Inflammatory macrophage (primary cell): ENCODE measurements around the gene TOPAZ1.

Experiments used
- DNase-seq, 2 donors: peaks; one replicate each; pipeline ENCODE4 v3.0.0-alpha.2; 2020 to 2022
- total RNA-seq, 18 experiments: gene quantifications; one replicate each; lab custom pipeline; 2026; ENCODE audit warnings: mixed read lengths in 6 of 18, inconsistent platforms in 2 of 18; lab: John Stamatoyannopoulos, UW

Gene TOPAZ1
- 0 to 0.07 (median 0) reads per million in 18 experiments for total RNA-seq

DNA sequence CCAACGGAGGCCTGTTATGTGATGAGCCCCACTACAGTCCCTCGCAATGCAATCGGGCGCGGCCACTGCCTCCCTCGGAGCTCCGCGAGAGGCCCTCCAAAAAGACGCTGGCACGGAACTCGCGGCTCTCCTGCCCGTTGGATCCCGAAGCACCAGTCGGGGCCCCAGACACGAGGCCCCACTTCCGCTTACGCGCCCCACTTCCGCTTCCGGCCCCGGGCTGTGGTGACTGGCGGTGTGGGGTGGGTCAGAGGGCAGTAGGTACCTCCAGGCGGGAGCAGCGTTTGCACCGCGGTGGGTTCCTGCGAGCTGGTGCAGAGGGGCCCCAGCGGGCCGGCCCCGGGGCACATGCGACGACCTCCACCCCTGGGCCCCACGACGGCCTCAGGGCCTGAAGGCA lies at the start of gene TOPAZ1:
Gene TOPAZ1 (plus strand): TSS at position 181 of the 400 bp plus-strand sequence. CDS start 168 bp downstream, at position 349.
- DNase-seq = no peak

DNA sequence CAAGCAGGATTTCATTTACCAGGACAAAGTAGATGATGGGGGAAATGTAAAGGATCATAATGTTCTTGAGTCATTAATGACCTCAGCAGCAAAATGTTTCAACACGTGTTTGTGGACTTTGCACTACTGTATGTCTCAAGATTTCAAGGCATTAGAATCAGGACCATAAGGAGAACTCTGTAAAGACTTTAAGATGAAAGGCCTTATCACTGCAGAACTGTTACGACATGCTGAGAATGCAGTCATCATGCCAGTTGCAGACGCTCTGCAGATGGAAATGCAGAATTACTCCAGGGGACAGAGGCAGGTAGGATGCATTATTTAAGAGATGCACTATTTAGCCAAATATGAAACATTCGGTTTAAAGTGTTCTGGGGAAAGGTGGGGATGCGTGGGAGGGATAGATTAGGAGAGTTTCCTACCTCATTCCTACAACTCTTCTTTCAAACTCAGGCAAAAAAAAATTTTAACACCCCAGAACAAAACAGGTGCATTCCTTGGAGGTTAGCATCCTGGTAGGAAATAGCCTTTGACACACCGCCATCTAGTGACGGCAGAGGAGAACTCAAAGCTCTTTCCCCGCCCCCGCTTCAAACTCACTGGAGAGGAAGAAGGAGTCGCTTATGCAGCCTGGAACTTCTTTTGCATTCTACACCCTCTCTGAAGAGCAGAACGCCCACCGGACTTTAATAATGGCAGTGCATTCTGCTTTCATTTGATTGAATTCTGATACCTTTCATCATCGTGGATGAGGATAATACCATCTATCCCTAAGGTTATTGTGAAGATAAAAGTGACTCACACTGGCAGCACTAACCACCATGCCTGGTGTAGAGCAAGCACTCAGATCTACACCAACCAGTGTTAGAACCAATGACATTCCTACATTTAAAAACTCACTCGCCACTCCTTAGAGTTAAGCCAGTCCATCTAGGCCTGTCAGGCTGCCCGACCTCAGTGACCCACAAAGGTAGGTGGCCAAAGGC lies 43.1 kb upstream of the TOPAZ1 start:
- DNase-seq = peak; percentile 76 to 84

DNA sequence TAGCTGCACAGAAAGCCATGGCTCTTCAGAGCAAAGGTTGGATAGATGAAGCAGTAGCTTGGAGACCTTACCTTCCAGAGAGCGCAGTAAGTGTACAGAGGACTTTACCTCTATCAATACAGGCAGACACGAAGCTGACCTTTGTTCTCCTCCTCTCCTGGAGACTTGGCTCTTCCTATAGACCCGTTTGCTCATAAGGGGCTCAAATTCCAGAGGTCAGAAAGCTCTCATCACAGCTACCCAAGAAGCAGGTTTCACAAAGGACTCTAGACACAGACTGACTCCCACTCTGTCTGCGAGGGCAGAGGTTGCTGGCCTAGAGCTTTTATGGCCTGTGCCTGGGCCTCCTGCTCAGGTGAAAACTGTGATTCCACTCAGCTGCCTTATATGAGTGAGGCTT lies 35.4 kb upstream of the TOPAZ1 start:
- DNase-seq = no peak

DNA sequence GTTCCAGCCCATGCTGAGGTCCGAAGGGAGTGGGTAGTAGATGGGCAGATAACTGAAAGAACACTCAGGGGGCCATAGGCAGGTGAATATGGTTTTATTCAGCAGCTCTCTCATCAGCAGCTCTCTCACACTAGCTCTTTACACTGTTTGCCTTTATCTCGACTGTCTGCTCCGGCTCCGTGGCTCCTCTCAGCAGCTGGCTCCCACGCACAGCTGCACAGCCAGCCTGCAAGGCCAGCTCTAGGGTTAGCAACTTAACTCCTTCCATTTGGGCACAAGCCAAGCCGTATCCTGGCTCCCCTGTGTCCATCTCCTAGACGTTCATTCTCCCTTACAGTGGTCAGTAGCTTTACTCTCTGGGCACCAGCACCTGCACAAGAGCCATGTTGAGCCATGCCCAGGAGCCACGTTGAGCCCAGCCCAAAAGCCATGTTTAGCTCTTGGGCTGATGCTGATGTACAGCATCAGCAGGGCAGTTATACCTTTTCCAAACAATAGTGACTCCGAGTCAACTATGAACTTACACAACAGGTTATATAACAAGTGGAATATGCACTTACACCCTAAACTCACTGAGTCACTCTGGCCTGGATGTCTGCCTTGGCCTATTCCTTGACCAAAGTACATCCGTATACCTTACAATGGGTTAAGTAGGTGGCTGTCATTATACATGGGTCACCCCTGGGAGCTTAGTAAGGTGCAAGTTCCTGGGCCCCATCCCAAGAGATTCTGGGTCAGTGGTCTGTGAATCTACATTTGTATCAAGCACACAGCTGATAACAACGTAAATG lies 34.6 kb upstream of the TOPAZ1 start:
- DNase-seq = no peak

DNA sequence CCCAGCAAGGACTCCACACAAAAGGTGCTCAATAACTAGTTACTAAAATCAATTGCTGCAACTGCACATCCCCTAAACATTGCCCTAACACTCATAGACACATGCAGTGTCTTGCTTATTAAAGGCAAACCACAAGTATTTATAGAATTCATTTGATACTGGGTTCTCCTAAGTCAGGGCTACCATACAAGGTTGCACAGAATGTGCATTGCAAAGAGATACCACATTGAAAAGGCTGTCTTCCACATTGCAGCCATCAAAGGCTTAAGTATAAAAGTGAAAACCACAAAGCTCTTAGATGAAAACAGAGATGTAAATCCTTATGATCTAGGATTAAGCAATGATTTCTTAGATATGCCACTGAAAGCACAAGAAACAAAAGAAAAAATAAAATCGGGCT lies 33.6 kb upstream of the TOPAZ1 start:
- no peak for DNase-seq

DNA sequence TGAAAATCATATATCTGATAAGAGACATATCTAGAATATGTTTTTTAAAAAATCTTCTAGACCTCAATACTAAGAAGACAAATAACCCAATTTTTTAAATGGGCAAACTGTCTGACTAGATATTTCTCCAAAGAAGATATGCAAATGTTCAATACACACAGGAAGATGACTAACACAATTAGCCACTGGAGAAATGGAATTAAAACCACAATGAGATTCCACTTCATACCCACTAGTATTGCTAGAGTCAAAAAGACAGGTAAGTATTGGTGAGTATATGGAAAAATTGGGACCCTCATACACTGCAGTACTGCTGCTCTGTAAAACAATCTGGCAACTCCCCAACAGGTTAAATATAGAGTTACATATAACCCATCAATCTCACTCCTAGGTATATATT lies 33.1 kb upstream of the TOPAZ1 start:
- no peak for DNase-seq

DNA sequence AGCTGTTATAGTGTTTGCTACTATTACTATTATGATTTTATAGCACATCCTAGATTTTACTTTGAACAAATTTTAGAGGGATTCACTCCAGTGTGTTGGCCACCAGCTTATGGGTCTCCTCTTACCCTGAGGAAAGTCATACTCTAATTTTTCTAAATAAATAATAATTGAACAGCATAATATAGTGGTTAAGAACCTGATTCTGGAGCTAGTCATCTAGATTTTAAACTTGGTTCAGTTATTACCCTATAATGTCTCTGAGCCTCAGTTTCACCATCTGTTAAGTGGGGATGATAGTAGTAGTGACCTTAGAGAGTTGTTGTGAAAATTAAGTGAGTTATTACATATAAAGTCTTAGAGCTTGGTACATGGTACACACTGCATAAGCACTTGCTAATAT lies 30.7 kb upstream of the TOPAZ1 start:
- DNase-seq = no peak

DNA sequence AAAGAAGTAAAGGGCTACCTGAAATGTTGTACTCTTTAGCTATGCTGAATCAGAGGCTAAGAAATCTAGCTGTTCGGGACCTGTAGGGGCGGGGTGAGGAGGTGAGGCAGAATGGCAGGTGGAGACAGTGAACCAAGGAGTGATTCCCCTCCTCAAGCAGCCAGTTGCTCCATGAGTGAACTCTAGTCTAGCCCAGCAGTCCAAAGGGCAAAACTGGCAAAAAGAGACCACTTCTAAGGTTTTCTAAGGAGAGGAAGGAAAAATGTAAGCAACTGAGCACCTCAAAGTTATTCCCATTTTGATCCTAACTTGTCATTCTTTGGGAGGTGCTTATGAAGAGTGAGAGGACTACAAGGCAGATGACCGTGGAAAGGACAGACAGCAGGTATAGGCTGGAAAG lies 19.3 kb upstream of the TOPAZ1 start:
- no peak for DNase-seq

DNA sequence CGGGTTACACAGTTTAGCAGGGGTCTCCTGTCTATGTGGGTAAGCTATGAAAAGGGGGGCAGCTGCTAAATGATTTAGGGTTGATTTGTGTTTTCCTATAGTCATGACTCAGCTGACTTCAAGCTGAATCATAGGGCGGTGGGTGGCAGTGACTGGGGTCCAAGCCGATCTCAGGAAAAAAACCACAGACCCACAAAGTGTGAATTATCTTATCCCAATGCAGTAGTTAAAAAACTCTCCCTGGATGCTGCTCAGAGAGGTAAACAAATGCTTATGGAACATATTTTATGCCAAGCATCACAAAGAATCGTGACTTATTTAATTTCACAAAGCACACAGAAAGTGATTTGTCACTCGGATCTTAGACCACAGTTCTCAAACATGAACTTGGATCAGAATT lies 18.4 kb upstream of the TOPAZ1 start:
- DNase-seq = no peak

DNA sequence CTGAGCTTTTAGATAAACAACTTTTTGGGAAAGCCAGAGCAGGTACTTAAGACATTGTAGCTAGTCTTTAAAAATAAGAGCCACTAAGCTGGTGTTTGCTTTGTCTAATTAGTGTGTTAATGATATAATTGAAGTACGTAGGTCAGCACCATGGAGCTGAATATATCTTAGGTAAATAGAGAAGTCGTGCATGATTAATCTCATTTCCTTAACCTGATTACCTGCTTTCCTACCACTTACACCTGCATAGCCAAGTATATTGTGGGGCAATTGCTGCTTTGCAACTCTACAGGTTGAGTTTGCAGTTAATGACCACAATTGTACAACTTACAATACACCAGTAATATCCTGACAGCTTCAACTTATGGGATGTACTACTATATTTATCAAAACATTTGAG lies 17.6 kb upstream of the TOPAZ1 start:
- no peak for DNase-seq

DNA sequence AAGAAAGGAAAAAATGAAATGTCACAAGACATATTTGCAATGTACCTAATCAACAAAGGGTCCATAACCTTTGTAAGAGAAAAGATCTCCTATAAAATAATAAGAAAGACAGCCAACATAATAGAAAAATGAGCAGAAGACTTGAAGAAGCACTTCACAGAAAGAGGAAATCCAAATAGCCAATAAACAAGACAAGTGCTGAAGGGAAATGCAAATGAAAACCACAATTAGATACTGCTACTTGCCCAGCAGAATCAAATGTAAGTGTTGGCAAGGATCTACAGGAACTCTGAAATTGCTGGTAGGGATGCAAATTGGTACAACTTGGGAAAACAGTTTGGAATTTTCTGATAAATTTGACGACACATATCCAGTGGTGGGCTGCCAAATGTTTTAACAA lies 15.1 kb upstream of the TOPAZ1 start:
- peak in 1 of 2 donors; percentile 5 for DNase-seq

DNA sequence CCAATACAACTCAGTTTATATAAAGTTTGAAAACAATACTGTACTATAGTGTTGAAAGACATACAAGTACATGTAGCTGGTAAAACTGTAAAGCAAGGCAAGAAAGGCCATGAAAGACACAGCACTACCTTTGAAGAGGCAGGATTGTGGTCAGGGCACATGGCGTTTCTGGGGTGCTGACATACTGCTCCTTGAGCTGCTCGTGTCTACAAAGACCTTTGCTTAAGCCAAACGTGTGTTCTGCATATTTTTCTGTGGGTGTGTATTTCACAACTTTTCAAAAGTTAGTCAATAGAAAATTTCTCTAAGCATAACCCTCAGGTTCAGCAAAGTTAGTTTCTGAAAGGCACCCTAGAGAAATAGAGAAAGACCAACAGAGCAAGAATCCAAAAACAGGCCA lies 14.1 kb upstream of the TOPAZ1 start:
- DNase-seq = peak; percentile 87 to 91

DNA sequence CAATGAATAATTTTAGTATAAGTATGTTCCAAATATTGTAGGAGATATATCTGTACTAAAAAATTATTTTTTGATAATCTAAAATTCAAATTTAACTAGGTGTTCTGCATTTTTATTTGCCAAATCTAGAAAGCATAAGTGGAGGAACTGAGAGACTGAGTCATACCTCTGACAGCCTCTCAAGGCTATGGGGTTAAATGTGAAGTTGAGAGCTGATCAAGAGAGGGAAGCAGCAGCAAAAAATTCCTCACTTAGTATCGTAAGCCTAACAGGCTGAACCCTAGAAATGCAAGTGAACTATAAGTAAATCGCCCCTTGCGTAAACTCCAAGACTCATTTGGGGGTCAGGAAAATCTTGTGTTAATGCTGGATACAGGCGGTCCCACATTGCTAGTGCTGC lies 12.8 kb upstream of the TOPAZ1 start:
- DNase-seq = peak; percentile 36 to 67

DNA sequence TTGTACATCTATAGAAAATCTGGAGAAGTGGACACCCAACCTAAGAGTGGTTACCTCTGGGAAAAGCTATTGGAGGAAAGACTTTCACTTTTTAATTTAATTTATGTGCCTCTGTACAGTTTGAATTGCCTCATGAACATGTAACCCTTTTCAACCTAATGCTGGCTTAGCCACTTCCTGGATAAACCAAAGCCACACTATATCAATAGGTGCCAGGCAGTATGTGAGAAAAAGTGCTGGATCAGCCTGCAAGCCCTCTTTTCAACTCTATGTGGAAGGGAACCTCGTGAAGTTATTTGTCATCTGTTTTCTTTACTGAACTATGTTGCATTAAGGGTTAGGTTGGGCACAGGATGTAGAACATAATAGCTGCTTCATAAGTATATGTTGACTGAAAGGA lies 9.3 kb upstream of the TOPAZ1 start:
- peak; percentile 11 to 17 for DNase-seq

DNA sequence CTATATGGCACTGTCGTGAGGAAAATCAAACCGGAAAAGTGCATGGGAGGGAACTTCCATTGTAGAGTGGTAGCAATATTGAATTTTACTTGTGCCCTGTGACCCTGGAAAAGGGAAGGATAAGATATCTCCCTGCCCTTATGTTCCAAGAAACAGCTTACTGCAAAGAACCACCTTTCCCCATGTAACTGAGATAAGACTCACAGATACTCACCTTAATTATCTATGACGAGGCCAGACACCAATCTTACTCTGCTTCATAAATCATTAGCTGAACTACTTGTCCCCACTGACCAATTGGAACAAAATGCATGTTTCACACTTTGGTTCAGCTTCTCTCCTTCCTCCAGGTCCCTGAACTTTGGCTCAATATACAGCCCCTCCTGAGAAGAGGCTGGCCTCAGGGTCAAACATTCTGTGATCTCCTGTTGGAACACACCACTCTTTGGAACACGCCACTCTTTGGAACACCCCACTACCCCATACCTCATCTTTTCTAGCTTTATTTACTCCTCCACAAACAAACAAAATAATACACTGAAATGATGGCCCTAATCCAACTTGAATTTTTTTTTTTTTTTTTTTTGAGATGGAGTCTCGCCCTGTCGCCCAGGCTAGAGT lies 6.9 kb upstream of the TOPAZ1 start:
- DNase-seq = no peak

DNA sequence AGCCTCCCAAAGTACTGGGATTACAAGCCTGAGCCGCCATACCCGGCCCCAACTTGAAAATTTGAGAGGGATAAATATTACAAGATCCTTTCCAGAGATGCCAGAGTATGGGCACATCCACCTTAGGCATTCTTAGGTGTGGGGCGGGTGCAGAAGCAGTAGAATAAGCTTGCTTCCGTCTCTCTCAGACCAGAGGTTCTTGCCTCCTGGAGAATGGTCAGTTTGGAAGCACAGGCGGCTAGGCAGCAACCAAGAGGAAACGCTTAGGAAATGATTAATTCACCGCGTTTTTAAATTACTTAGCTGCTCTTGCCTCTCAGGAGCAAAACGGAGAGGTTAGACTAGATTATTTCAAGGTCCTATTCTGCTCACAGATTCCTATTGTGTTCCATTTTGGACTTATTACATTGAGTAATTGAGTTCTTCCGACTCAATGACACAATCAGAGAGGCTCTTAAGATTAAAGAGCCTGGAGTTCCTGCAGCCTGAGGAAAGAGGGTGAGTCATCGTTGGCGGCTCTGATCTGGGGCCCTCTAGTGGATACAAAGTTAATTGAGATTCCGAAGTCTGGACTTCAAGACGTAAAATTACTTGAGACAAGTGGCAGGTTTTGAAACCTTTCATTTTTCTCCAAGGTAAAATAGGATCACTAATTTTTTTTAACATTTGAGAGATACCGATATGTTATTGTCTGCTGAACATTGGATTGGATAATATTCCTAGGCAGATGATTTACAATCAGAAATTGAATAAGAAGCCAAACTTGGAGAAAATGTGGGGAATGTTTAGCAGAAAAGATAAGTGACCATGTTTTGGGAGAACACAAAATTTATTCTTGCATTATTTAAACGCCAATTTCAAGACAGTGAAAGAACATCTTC lies 5.8 kb upstream of the TOPAZ1 start:
- peak; percentile 86 to 94 for DNase-seq

DNA sequence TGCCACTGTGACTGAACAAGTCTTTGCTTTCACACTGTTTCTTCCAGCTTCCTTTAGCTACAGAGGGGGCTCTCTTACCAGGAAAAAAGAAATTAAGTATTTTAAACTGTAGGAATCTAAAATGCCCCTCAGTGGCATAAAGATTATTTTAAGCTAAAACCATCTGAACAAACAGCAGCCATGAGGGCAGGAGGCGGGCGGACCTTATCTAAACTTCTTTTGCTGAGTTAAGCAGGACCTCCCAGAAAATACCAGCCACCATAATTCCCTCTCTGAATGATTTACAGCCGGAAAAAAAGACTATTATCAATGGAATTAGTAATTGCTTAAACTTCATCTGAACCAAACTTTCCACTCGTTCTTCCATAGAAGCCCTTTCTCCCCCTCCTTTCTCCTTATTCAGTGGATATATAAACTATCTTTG lies 5.2 kb upstream of the TOPAZ1 start:
- DNase-seq = no peak

DNA sequence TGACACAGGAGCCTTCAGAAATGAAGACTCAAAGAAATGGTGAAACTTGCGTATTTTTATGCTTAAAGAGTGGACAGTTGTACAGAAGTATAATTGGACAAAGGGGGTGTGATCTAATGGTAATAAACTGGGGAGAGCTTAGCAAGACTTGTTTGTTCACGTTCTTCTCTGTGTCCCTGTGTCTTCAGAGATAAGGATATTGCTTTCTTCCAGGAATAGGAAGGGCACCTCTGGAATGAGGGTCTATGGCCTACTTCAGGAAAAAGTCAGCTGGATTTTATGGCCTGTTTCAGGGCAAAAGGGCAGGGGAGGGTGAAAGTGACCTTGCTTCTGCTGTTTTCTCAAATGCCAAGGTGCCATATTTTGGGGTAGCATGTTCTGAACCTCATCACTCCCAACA lies 4.5 kb upstream of the TOPAZ1 start:
- DNase-seq = no peak

DNA sequence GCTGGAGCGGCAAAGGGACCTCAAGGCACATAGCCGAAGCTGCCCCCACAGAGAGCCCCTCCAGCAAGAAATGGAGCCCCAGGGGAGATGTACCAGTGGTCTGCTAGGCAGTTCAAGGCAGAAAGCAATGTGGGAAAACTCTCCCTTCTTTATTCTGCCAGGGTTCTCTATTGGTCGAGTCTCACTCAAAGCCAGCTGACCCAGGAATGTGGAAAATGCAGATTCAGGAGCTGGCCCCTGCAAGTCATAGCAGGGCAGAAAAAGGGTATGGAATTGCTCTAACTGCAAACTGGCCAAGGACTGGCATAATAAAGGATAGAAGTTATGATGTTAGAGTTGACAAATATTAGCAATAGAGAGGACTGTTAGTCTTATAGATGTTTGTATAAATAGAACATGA lies 4.0 kb upstream of the TOPAZ1 start:
- no peak for DNase-seq

DNA sequence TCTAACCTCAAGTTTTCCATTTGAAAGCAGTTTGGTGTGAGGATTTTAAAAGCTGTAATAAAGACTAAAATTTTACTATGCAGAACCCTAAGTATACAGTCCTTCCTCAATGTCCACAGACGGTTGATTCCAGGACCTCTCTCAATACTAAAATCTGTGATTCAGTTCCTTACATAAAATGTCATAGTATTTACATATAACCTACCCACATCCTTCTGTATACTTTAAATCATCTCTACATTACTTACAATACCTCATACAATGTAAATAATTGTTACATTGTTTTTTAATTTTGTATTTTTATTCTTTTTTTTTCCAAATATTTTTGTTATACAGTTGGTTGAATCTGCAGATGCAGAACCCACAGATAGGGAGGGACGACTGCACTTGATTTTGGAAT lies 2.8 kb upstream of the TOPAZ1 start:
- no peak for DNase-seq

DNA sequence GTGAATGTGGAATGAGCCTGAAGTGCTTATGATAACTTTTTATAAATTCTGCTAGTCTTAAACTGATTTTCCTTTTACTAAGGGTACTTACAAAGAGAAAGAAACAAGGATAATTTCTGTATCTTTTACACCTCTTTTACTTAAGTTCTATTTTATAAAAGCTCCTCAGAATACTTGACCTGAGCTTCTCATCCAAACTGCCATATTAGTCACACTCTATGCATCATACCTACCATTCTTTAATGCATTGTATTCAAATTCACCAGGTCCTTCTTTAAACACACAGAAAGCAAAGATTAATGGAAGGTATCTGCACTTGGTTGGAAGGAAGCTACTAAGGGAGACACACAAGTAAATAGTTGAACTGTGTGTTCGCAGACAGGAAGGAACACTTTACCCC lies 1.6 kb upstream of the TOPAZ1 start:
- no peak for DNase-seq

DNA sequence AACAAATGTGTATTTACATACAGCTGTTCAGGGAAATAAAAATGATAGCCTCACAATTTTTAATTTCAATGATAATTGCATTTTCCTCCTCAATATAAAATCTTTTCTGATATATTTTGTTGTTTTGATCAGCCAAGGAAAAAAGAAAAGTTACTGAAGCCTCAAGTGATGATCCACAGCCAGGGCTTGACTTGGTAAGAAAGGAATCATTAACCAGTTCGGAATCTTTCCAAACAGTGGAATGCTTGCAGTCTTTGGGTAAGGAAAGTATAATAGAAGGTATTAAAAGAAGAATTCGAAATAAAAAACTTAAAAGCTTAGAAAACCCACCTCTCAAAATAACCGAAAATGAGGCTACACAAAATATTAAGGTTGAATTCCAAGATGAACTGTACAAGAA lies 1.0 kb downstream of the TOPAZ1 start:
- no peak for DNase-seq
